ENCODE results near the gene H19. TPM values are rescaled to one million over a fixed set of nuclear protein-coding genes. Genes with fewer than 3 reads are reported as not detected.

Gene H19
- total RNA-seq, 1 donor from 2014 or later: 46.9 TPM

DNA sequence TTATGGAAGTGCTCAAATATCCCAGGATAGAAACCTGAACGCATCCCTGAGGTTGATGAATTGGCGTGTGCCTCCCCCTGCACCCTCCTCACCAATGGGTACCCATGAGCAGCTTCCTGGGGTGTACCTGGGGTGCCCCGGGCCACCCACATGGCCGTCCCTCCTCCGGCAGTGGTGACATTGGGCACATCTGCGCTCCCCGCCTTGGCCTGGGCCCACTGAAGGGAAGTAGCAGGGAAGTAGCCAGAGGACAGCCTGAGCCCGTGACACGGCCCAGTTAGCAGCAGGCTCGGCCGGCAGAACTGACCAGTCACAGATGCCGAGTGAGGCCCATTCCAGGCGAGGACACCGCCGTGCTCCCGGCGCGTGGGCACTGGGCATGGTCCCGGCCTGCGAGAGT lies 33.8 kb downstream of the H19 start:
- Mint-ChIP-seq H3K36me3 (ENCODE audit: unreplicated experiment) (no peaks in the 10 kb centered on the region), H3K27me3 (ENCODE audit: unreplicated experiment) (no peaks in the 10 kb centered on the region), H3K4me1 (ENCODE audit: low read depth, unreplicated experiment) (no peaks in the 10 kb centered on the region), H3K27ac (ENCODE audit: unreplicated experiment) (no peak overlapping the region), H3K9me3 (ENCODE audit: unreplicated experiment) (no peaks in the 10 kb centered on the region), H3K4me3 (ENCODE audit: unreplicated experiment) (no peak overlapping the region)
- TF ChIP-seq, protein P1, sequence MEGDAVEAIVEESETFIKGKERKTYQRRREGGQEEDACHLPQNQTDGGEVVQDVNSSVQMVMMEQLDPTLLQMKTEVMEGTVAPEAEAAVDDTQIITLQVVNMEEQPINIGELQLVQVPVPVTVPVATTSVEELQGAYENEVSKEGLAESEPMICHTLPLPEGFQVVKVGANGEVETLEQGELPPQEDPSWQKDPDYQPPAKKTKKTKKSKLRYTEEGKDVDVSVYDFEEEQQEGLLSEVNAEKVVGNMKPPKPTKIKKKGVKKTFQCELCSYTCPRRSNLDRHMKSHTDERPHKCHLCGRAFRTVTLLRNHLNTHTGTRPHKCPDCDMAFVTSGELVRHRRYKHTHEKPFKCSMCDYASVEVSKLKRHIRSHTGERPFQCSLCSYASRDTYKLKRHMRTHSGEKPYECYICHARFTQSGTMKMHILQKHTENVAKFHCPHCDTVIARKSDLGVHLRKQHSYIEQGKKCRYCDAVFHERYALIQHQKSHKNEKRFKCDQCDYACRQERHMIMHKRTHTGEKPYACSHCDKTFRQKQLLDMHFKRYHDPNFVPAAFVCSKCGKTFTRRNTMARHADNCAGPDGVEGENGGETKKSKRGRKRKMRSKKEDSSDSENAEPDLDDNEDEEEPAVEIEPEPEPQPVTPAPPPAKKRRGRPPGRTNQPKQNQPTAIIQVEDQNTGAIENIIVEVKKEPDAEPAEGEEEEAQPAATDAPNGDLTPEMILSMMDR (IDR thresholded peaks at IDR 0.05; ENCODE audit: partially characterized antibody, unreplicated experiment): no peak
- no peak for DNase-seq

DNA sequence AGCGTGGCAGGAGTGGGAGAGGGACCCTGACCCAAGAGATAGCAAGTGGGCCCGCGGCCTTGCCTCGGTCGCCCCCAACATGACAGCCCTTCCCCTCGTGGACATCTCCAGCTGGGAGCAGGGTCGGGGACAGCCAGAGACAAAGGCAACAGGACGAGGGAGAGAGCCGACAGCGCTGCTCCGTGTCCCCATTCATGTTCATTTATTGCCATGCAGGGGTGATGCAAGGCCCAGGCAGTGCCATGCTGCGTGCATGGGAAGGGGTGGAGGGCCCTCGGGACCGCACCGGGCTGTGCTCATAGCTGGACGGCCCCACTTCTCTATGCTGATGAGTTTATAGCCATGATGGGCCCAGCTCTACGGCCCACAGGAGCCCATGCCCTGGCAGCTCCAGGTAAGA lies 37.9 kb downstream of the H19 start:
- Mint-ChIP-seq H3K27me3 (ENCODE audit: unreplicated experiment) (no peaks in the 10 kb centered on the region), H3K4me1 (ENCODE audit: low read depth, unreplicated experiment) (no peaks in the 10 kb centered on the region), H3K27ac (ENCODE audit: unreplicated experiment) (no peak overlapping the region), H3K36me3 (ENCODE audit: unreplicated experiment) (no peaks in the 10 kb centered on the region), H3K9me3 (ENCODE audit: unreplicated experiment) (no peaks in the 10 kb centered on the region), H3K4me3 (ENCODE audit: unreplicated experiment) (no peak overlapping the region)
- TF ChIP-seq, protein P1 (IDR thresholded peaks at IDR 0.05; ENCODE audit: partially characterized antibody, unreplicated experiment): no peak
- no peak for DNase-seq

DNA sequence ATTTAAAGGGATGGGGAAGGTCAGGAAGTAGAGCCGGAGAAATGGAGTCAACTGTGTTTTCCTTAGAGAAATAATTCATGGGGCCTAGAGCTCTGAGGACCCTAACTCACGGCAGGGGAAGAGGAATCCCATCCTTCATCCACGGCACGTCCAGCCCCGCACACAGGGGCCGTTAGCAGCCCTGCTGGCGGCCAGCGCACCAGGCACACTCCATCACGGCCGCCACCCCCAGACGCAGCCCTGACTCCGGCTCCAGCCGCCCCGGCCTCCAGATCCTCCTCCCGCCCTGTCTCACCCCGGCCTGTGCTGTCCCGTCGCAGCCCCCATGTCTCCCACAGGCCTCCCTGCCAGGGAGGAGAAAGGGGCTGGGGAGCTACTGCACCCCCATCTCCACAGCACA lies 39.3 kb downstream of the H19 start:
- Mint-ChIP-seq H3K4me3 (ENCODE audit: unreplicated experiment) (no peak overlapping the region), H3K27ac (ENCODE audit: unreplicated experiment) (no peak overlapping the region)
- TF ChIP-seq, protein P1 (IDR thresholded peaks at IDR 0.05; ENCODE audit: partially characterized antibody, unreplicated experiment): no peak

GRCh38 chr11:1953489-1954266 lies 44.0 kb downstream of the H19 start:
- no peaks in the 10 kb centered on the region for H3K9me3 Mint-ChIP-seq (ENCODE audit: unreplicated experiment)
- TF ChIP-seq, protein P1 (IDR thresholded peaks at IDR 0.05; ENCODE audit: partially characterized antibody, unreplicated experiment): no peak
- DNase-seq: no peak
- H3K27ac Mint-ChIP-seq (ENCODE audit: unreplicated experiment): no peak overlapping the region
- no peak overlapping the region for H3K4me3 Mint-ChIP-seq (ENCODE audit: unreplicated experiment)
- no peaks in the 10 kb centered on the region for H3K4me1 Mint-ChIP-seq (ENCODE audit: low read depth, unreplicated experiment)
- H3K27me3 Mint-ChIP-seq (ENCODE audit: unreplicated experiment): no peaks in the 10 kb centered on the region
- no peaks in the 10 kb centered on the region for H3K36me3 Mint-ChIP-seq (ENCODE audit: unreplicated experiment)

More for the DNA sequence above, 39.3 kb downstream of the H19 start:
- no peaks in the 10 kb centered on the region for H3K4me1 Mint-ChIP-seq (ENCODE audit: low read depth, unreplicated experiment)
- H3K36me3 Mint-ChIP-seq (ENCODE audit: unreplicated experiment): no peaks in the 10 kb centered on the region
- no peaks in the 10 kb centered on the region for H3K27me3 Mint-ChIP-seq (ENCODE audit: unreplicated experiment)
- no peak for DNase-seq
- H3K9me3 Mint-ChIP-seq (ENCODE audit: unreplicated experiment): no peaks in the 10 kb centered on the region

DNA sequence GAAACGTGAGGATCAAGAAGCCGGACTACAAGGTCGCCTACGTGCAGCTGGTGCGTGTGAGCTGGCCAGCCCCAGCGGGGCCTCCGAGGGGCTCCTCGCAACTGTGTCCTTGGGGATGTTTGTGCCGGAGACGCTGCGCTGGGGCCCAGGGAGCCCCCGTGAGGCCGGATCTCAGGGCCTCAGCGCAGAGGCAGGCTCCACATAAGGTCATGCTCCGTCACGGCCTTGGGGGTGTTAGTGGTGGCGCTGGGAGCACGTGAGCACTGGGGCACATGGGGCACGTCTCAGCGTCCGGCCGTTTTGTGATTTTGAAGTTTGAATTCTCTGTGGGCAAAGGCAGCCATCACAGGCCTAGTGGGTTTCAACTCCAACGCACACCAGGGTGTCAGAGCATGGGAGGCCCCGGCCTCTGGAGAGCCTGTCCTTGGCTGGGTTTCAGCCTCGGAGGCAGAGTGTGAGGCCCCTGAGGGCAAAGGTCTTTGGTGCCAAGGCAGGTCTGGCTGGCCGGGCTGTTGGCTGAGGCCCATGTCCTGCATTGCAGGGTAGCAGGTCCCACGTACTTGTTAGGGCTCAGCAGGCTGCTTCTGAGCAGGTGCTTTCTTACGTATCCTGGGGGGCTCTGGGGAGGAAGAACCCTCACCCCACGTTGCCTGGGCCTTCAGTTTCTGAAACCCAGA lies 44.7 kb downstream of the H19 start:
- Mint-ChIP-seq H3K9me3 (ENCODE audit: unreplicated experiment) (no peaks in the 10 kb centered on the region), H3K27ac (ENCODE audit: unreplicated experiment) (no peak overlapping the region), H3K4me3 (ENCODE audit: unreplicated experiment) (no peak overlapping the region), H3K27me3 (ENCODE audit: unreplicated experiment) (no peaks in the 10 kb centered on the region), H3K36me3 (ENCODE audit: unreplicated experiment) (no peaks in the 10 kb centered on the region), H3K4me1 (ENCODE audit: low read depth, unreplicated experiment) (no peaks in the 10 kb centered on the region)
- TF ChIP-seq, protein P1 (IDR thresholded peaks at IDR 0.05; ENCODE audit: partially characterized antibody, unreplicated experiment): no peak
- no peak for DNase-seq
